Sigmoid colon (tissue), 7 donors: Measurements from ENCODE around the gene PAX1. TPM values are rescaled to one million over a fixed set of nuclear protein-coding genes. Genes with fewer than 3 reads are reported as not detected.

Experiments used
- DNase-seq: peaks from one replicate; pipeline ENCODE4 v3.0.0-alpha.2; 2019
- H3K27ac ChIP-seq, 4 donors: fragments of 200-600 bp; sonication (generic); one replicate each; pipeline ENCODE4 v1.5.1; 2016 to 2019; ENCODE audit warnings: mild to moderate bottlenecking in 1 of 4
- H3K27me3 ChIP-seq, 3 donors: fragments of 200-600 bp; sonication (generic); one replicate each; pipeline ENCODE4 v1.5.1; 2019; ENCODE audit warnings: mild to moderate bottlenecking in 1 of 3
- H3K36me3 ChIP-seq, 4 donors: fragments of 200-600 bp; sonication (generic); one replicate each; pipeline ENCODE4 v1.5.1; 2016 to 2019
- H3K4me1 ChIP-seq, 4 donors: fragments of 200-600 bp; sonication (generic); one replicate each; pipeline ENCODE4 v1.5.1; 2017 to 2019
- H3K4me3 ChIP-seq, 4 donors: fragments of 200-600 bp; sonication (generic); one replicate each; pipeline ENCODE4 v1.5.1; 2017 to 2019; ENCODE audit warnings: mild to moderate bottlenecking in 2 of 4, moderate library complexity in 1 of 4
- H3K9me3 ChIP-seq, 4 donors: fragments of 200-600 bp in 3 of 4; sonication (generic) in 3 of 4; one replicate each; pipeline versions ENCODE4 v1.5.1 to v1.6.1; 2013 to 2019
- EP300 ChIP-seq, 4 donors: sonication (generic); formaldehyde crosslinking; IDR thresholded peaks; one replicate each; pipeline ENCODE4 v1.6.1; 2017; ENCODE audit warnings: antibody characterized with exemption in 4 of 4
- POLR2A ChIP-seq, 2 donors: fragments of 450-650 bp; IDR thresholded peaks; one replicate each; pipeline ENCODE4 v1.6.1; 2016; ENCODE audit warnings: antibody characterized with exemption in 2 of 2, mild to moderate bottlenecking in 2 of 2, moderate library complexity in 2 of 2
- POLR2AphosphoS5 ChIP-seq, 4 donors: sonication (generic); formaldehyde crosslinking; IDR thresholded peaks; one replicate each; pipeline ENCODE4 v1.6.1; 2017; ENCODE audit warnings: antibody characterized with exemption in 4 of 4
- WGBS, 2 donors: extraction: QIAGEN DNeasy Blood & Tissue Kit; methylation state at CpG; one replicate each; pipeline ENCODE4 v1.1.7; 2013; 5-methylcytosine and 5-hydroxymethylcytosine counted together
- intact Hi-C: fragments of 100-400 bp; cut with DNase I; formaldehyde crosslinking; loops from one replicate; pipeline ENCODE4 v1.15.1; 2023
- polyA plus RNA-seq, 3 donors: library from polyadenylated mRNA; stranded (reverse); fragments of 200-250 nt; gene quantifications; one replicate each; pipeline ENCODE4 v1.2.3, GENCODE V29; 2013
- total RNA-seq, 4 donors: library from RNA; depleted of rRNA; stranded (reverse); fragments of >200 nt; gene quantifications; one replicate each; pipeline ENCODE4 v1.1.0, GENCODE V29; 2016
- TF ChIP-seq, protein P1 (sequence below), 4 experiments: fragments of 450-650 bp in 3 of 4; fragments of 200-600 bp in 1 of 4; IDR thresholded peaks; one replicate each; pipeline ENCODE4 v1.5.1; 2016 to 2019; ENCODE audit warnings: antibody characterized with exemption in 4 of 4, mild to moderate bottlenecking in 3 of 4, moderate library complexity in 2 of 4
- donor health status: healthy with polysubstance abuse.
- donor health status: Bipolar disorder and iron deficiency.
- donor health status: healthy.

The PAX1 gene
- total and polyA plus RNA-seq, 7 donors, result under 0.01 TPM; not detected in 6

DNA sequence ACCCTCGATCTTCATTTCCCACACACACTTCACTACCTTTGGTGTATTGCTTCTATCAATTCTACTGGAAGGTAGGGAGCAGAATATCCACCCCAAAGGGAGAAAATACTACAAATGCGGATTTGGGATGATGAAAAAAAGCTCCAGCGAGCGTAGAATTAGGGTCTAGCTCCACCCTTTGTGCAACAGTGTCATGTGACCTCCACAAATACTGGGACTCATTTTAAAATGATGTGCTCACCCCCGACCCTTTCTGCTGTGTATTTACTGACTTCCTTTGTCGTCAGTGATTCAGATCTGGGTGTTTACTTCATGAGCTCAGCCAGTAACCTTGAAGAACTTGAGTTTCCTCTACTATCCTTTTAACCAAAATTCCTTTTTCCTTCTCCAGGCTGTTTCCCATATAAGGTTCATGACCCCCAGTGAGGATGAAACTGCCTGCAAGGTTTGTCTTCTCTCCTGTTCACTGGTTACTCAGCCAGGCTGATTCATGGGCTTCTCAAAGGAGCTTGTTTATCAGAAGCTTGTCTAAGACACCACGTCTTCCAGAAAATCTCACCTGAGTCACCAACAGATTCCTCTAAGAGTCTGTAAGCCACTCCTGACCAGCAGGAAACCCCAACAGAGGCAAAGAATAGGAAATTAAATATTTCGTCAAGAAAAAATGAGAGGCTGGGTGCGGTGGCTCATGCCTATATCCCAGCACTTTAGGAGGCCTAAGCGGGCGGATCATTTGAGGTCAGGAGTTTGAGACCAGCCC lies 39.6 kb upstream of the PAX1 start:
- H3K4me1 ChIP-seq, result no peaks in the 10 kb centered on the region
- peaks cover 0 to 4% (median 0%) of the 10 kb centered on the region in 3 donors for H3K27me3 ChIP-seq
- TF ChIP-seq POLR2AphosphoS5 (IDR thresholded peaks at IDR 0.05), result no peak
- TF ChIP-seq EP300 (IDR thresholded peaks at IDR 0.05), result no peak
- no peak for TF ChIP-seq POLR2A (IDR thresholded peaks at IDR 0.05)
- TF ChIP-seq, protein P1, sequence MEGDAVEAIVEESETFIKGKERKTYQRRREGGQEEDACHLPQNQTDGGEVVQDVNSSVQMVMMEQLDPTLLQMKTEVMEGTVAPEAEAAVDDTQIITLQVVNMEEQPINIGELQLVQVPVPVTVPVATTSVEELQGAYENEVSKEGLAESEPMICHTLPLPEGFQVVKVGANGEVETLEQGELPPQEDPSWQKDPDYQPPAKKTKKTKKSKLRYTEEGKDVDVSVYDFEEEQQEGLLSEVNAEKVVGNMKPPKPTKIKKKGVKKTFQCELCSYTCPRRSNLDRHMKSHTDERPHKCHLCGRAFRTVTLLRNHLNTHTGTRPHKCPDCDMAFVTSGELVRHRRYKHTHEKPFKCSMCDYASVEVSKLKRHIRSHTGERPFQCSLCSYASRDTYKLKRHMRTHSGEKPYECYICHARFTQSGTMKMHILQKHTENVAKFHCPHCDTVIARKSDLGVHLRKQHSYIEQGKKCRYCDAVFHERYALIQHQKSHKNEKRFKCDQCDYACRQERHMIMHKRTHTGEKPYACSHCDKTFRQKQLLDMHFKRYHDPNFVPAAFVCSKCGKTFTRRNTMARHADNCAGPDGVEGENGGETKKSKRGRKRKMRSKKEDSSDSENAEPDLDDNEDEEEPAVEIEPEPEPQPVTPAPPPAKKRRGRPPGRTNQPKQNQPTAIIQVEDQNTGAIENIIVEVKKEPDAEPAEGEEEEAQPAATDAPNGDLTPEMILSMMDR (IDR thresholded peaks at IDR 0.05), result no peak
- H3K4me3 ChIP-seq, result no peak overlapping the region
- no peaks in the 10 kb centered on the region for H3K9me3 ChIP-seq
- H3K36me3 ChIP-seq, result no peaks in the 10 kb centered on the region
- WGBS, 2 donors, result 69 to 79% methylated on average over 11 of the region's 11 CpGs
- no peak overlapping the region for H3K27ac ChIP-seq
- no peak for DNase-seq
- intact Hi-C loops, result no loop called here

DNA sequence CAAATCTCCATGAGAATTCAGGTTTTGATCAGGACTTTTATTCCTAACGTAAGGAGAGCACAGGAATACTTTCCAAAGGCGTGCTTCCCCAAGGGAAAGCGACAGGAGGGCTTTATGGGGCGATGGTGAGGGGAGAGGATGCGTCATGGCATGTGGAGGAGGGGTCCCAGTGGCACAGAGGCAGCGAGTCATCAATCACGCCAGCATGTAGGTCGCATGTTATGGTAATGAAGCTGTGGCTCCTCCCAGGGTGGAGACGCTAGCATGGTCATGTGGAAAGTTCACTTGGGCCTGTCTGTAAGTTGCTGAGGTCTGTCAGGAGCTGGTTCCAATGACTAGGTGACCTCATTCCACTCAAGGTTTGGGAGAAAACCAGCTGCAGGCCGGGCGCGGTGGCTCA lies 35.3 kb upstream of the PAX1 start:
- H3K9me3 ChIP-seq, result peaks cover 0 to 2% (median 0%) of the 10 kb centered on the region in 4 donors
- intact Hi-C loops, result no loop called here
- DNase-seq, result no peak
- TF ChIP-seq, protein P1 (IDR thresholded peaks at IDR 0.05), result no peak
- no peak for TF ChIP-seq POLR2AphosphoS5 (IDR thresholded peaks at IDR 0.05)
- no peak for TF ChIP-seq POLR2A (IDR thresholded peaks at IDR 0.05)
- no peak for TF ChIP-seq EP300 (IDR thresholded peaks at IDR 0.05)
- 81 to 85% methylated on average over 12 of the region's 12 CpGs for WGBS, 2 donors
- H3K4me1 ChIP-seq, result no peaks in the 10 kb centered on the region
- no peak overlapping the region for H3K4me3 ChIP-seq
- no peaks in the 10 kb centered on the region for H3K36me3 ChIP-seq
- H3K27ac ChIP-seq, result no peak overlapping the region
- H3K27me3 ChIP-seq, result peaks cover 0 to 4% (median 0%) of the 10 kb centered on the region in 3 donors

DNA sequence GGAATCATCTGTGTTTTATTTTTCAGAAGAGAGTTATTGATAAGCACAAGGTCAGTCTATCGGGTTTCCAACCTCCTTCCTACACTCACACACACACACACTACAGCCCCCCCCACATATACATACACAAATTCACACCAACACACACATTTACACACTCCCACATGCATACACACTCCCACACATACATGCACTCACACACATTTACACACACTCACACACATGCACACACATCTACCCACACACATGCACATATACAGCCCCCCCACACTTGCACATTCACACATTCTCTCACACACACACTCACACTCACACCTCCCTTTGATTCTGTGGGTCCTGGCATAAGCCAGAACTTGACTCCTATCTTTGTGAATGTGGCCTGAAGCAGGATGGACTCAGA lies 34.5 kb upstream of the PAX1 start:
- no peaks in the 10 kb centered on the region for H3K36me3 ChIP-seq
- intact Hi-C loops, result no loop called here

DNA sequence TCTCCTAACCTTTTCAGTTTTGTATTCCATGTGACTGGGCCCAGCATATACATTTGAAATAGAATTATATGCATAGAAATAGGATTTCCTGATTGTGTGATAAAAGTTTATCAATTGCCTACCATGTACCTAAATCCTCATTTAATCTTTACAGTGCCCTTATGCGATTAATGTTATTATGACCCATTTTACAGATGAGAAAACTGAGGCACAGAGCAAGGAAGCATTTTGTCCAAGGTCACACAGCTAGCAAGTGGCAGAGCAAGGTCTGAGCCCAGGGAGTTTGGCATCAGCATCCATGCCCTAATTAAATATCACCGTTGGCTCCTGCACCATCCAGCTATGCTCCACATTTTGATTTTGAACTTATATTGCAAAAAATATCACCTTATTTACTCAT lies 28.2 kb upstream of the PAX1 start:
- TF ChIP-seq POLR2A (IDR thresholded peaks at IDR 0.05), result no peak
- TF ChIP-seq POLR2AphosphoS5 (IDR thresholded peaks at IDR 0.05), result no peak
- no peak for TF ChIP-seq EP300 (IDR thresholded peaks at IDR 0.05)
- TF ChIP-seq, protein P1 (IDR thresholded peaks at IDR 0.05), result no peak
- intact Hi-C loops, result no loop called here

More for the DNA sequence above, 34.5 kb upstream of the PAX1 start:
- H3K4me1 ChIP-seq, result no peaks in the 10 kb centered on the region
- no peak overlapping the region for H3K27ac ChIP-seq
- DNase-seq, result no peak
- peaks cover 0 to 5% (median 0%) of the 10 kb centered on the region in 4 donors for H3K9me3 ChIP-seq
- no peak overlapping the region for H3K4me3 ChIP-seq
- H3K27me3 ChIP-seq, result peaks cover 0 to 4% (median 0%) of the 10 kb centered on the region in 3 donors
- TF ChIP-seq POLR2AphosphoS5 (IDR thresholded peaks at IDR 0.05) (no peak), POLR2A (IDR thresholded peaks at IDR 0.05) (no peak), EP300 (IDR thresholded peaks at IDR 0.05) (no peak)
- TF ChIP-seq, protein P1 (IDR thresholded peaks at IDR 0.05), result no peak
- 56 to 97% methylated on average over 1 of the region's 1 CpG for WGBS, 2 donors

More for the DNA sequence above, 28.2 kb upstream of the PAX1 start:
- Histone ChIP-seq H3K4me1 (no peaks in the 10 kb centered on the region), H3K36me3 (no peaks in the 10 kb centered on the region), H3K27me3 (peaks cover 0 to 4% (median 0%) of the 10 kb centered on the region in 3 donors), H3K9me3 (peaks cover 0 to 5% (median 0%) of the 10 kb centered on the region in 4 donors), H3K27ac (no peak overlapping the region), H3K4me3 (no peak overlapping the region)
- WGBS, 2 donors, result 86 to 87% methylated on average over 2 of the region's 2 CpGs
- DNase-seq, result no peak
